Testis (tissue), 3 donors: ENCODE results near the gene PIK3C3. TPM values are rescaled to one million over a fixed set of nuclear protein-coding genes. Genes with fewer than 3 reads are reported as not detected.

Experiments
- DNase-seq: peaks from one replicate; pipeline ENCODE4 v3.0.0-alpha.2; 2019
- H3K27ac ChIP-seq, 2 donors: fragments of 200-600 bp; sonication (generic); one replicate each; pipeline ENCODE4 v1.5.1; 2019
- H3K27me3 ChIP-seq: fragments of 200-600 bp; sonication (generic); one replicate; pipeline ENCODE4 v1.5.1; 2019
- H3K36me3 ChIP-seq: fragments of 200-600 bp; sonication (generic); one replicate; pipeline ENCODE4 v1.5.1; 2017; ENCODE audit warnings: low read depth; ENCODE audit errors: missing control alignments
- H3K4me1 ChIP-seq: fragments of 200-600 bp; sonication (generic); one replicate; pipeline ENCODE4 v1.5.1; 2019
- H3K4me3 ChIP-seq, 2 donors: fragments of 200-600 bp; sonication (generic); one replicate each; pipeline ENCODE4 v1.5.1; 2017 to 2019
- H3K9me3 ChIP-seq: fragments of 200-600 bp; sonication (generic); one replicate; pipeline ENCODE4 v1.5.1; 2017
- CTCF ChIP-seq, 3 experiments: fragments of 450-650 bp in 2 of 3; fragments of 200-600 bp in 1 of 3; sonication (generic) in 1 of 3; IDR thresholded peaks; one replicate each; pipeline ENCODE4 v1.5.1; 2016 to 2019; ENCODE audit warnings: antibody characterized with exemption in 3 of 3, mild to moderate bottlenecking in 2 of 3, moderate library complexity in 1 of 3
- POLR2A ChIP-seq: fragments of 450-650 bp; IDR thresholded peaks from one replicate; pipeline ENCODE4 v1.6.1; 2017; ENCODE audit warnings: antibody characterized with exemption, mild to moderate bottlenecking, moderate library complexity
- WGBS, 2 donors: methylation state at CpG; one replicate each; pipeline ENCODE4 v1.1.5; 2018; 5-methylcytosine and 5-hydroxymethylcytosine counted together
- intact Hi-C: fragments of 100-400 bp; cut with DNase I; formaldehyde crosslinking; loops from one replicate; pipeline ENCODE4 v1.15.1; 2023; ENCODE audit warnings: low total_unique reads
- polyA plus RNA-seq: library from polyadenylated mRNA; stranded (reverse); fragments of 350-450 nt; fragmentation: Illumina TruSeq; extraction: RNeasy Lipid Tissue Mini Kit (QIAGEN cat#74804); gene quantifications from one replicate; pipeline ENCODE4 v1.2.3, GENCODE V29; 2014; ENCODE audit warnings: low read depth, low replicate concordance; ENCODE audit not compliant: insufficient read depth
- total RNA-seq, 2 donors: library from RNA; depleted of rRNA; stranded (reverse); fragments of >200 nt; gene quantifications; one replicate each; pipeline ENCODE4 v1.2.3, GENCODE V29; 2016

PIK3C3 gene
- total and polyA plus RNA-seq, 3 donors from 2014 or later: 56.8 to 94.1 (median 75.1) TPM

- intact Hi-C loops: no loop called here
- H3K4me3 ChIP-seq: no peak overlapping the region
- H3K36me3 ChIP-seq: no peaks in the 10 kb centered on the region
- H3K27ac ChIP-seq: no peak overlapping the region
- no peak for DNase-seq
- H3K4me1 ChIP-seq: no peaks in the 10 kb centered on the region
- H3K9me3 ChIP-seq: no peaks in the 10 kb centered on the region
- H3K27me3 ChIP-seq: no peaks in the 10 kb centered on the region
- TF ChIP-seq POLR2A: no peak
- TF ChIP-seq CTCF (IDR thresholded peaks at IDR 0.05): no peak
Measured at GRCh38 chr18:42051411-42051810, 96.4 kb downstream of the PIK3C3 start.

- Histone ChIP-seq H3K27me3 (no peaks in the 10 kb centered on the region), H3K4me1 (no peaks in the 10 kb centered on the region)
- intact Hi-C loops: no loop called here
Measured at GRCh38 chr18:42052122-42052708, 97.2 kb downstream of the PIK3C3 start.

GRCh38 chr18:42053188-42053781 lies 98.3 kb downstream of the PIK3C3 start:
- intact Hi-C loops: no loop called here
- no peak overlapping the region for H3K4me3 ChIP-seq
- WGBS, 2 donors: 38 to 44% methylated on average over 5 of the region's 5 CpGs
- H3K4me1 ChIP-seq: no peaks in the 10 kb centered on the region
- peak; percentile 70 to 79 (median 78) for TF ChIP-seq CTCF (IDR thresholded peaks at IDR 0.05)
- TF ChIP-seq POLR2A: no peak
- H3K27ac ChIP-seq: no peak overlapping the region
- no peaks in the 10 kb centered on the region for H3K36me3 ChIP-seq
- H3K9me3 ChIP-seq: no peaks in the 10 kb centered on the region
- H3K27me3 ChIP-seq: no peaks in the 10 kb centered on the region
- DNase-seq: peak; percentile 60

More at GRCh38 chr18:42052122-42052708, 97.2 kb downstream of the PIK3C3 start:
- TF ChIP-seq CTCF (IDR thresholded peaks at IDR 0.05): peak in 1 of 3 experiments; percentile 42
- no peak for TF ChIP-seq POLR2A
- Histone ChIP-seq H3K36me3 (no peaks in the 10 kb centered on the region), H3K4me3 (no peak overlapping the region), H3K27ac (no peak overlapping the region), H3K9me3 (no peaks in the 10 kb centered on the region)
- 65 to 66% methylated on average over 3 of the region's 3 CpGs for WGBS, 2 donors
- DNase-seq: no peak

GRCh38 chr18:42064109-42064508 lies 109.1 kb downstream of the PIK3C3 start:
- intact Hi-C loops: no loop called here
- Histone ChIP-seq H3K9me3 (no peaks in the 10 kb centered on the region), H3K4me1 (no peaks in the 10 kb centered on the region), H3K27me3 (no peaks in the 10 kb centered on the region), H3K36me3 (no peaks in the 10 kb centered on the region), H3K4me3 (no peak overlapping the region), H3K27ac (no peak overlapping the region)
- DNase-seq: no peak
- TF ChIP-seq CTCF (IDR thresholded peaks at IDR 0.05) (no peak), POLR2A (no peak)

GRCh38 chr18:42067518-42067917 lies 112.5 kb downstream of the PIK3C3 start:
- TF ChIP-seq CTCF (IDR thresholded peaks at IDR 0.05): no peak
- TF ChIP-seq POLR2A: no peak
- intact Hi-C loops: no loop called here
- H3K27me3 ChIP-seq: no peaks in the 10 kb centered on the region

More at GRCh38 chr18:42067518-42067917, 112.5 kb downstream of the PIK3C3 start:
- Histone ChIP-seq H3K4me3 (no peak overlapping the region), H3K27ac (no peak overlapping the region), H3K4me1 (no peaks in the 10 kb centered on the region), H3K36me3 (no peaks in the 10 kb centered on the region), H3K9me3 (no peaks in the 10 kb centered on the region)
- 88 to 92% methylated on average over 4 of the region's 4 CpGs for WGBS, 2 donors
- DNase-seq: no peak
